Testis (tissue), 3 donors: ENCODE data around the gene POLE. TPM values are rescaled to one million over a fixed set of nuclear protein-coding genes. Genes with fewer than 3 reads are reported as not detected.

Experiments used
- DNase-seq: peaks from one replicate; pipeline ENCODE4 v3.0.0-alpha.2; 2019
- H3K27ac ChIP-seq, 2 donors: fragments of 200-600 bp; sonication (generic); one replicate each; pipeline ENCODE4 v1.5.1; 2019
- H3K27me3 ChIP-seq: fragments of 200-600 bp; sonication (generic); one replicate; pipeline ENCODE4 v1.5.1; 2019
- H3K36me3 ChIP-seq: fragments of 200-600 bp; sonication (generic); one replicate; pipeline ENCODE4 v1.5.1; 2017; ENCODE audit warnings: low read depth; ENCODE audit errors: missing control alignments
- H3K4me1 ChIP-seq: fragments of 200-600 bp; sonication (generic); one replicate; pipeline ENCODE4 v1.5.1; 2019
- H3K4me3 ChIP-seq, 2 donors: fragments of 200-600 bp; sonication (generic); one replicate each; pipeline ENCODE4 v1.5.1; 2017 to 2019
- H3K9me3 ChIP-seq: fragments of 200-600 bp; sonication (generic); one replicate; pipeline ENCODE4 v1.5.1; 2017
- CTCF ChIP-seq, 3 experiments: fragments of 450-650 bp in 2 of 3; fragments of 200-600 bp in 1 of 3; sonication (generic) in 1 of 3; IDR thresholded peaks; one replicate each; pipeline ENCODE4 v1.5.1; 2016 to 2019; ENCODE audit warnings: antibody characterized with exemption in 3 of 3, mild to moderate bottlenecking in 2 of 3, moderate library complexity in 1 of 3
- POLR2A ChIP-seq: fragments of 450-650 bp; IDR thresholded peaks from one replicate; pipeline ENCODE4 v1.6.1; 2017; ENCODE audit warnings: antibody characterized with exemption, mild to moderate bottlenecking, moderate library complexity
- WGBS, 2 donors: methylation state at CpG; one replicate each; pipeline ENCODE4 v1.1.5; 2018; 5-methylcytosine and 5-hydroxymethylcytosine counted together
- intact Hi-C: fragments of 100-400 bp; cut with DNase I; formaldehyde crosslinking; loops from one replicate; pipeline ENCODE4 v1.15.1; 2023; ENCODE audit warnings: low total_unique reads
- polyA plus RNA-seq: library from polyadenylated mRNA; stranded (reverse); fragments of 350-450 nt; fragmentation: Illumina TruSeq; extraction: RNeasy Lipid Tissue Mini Kit (QIAGEN cat#74804); gene quantifications from one replicate; pipeline ENCODE4 v1.2.3, GENCODE V29; 2014; ENCODE audit warnings: low read depth, low replicate concordance; ENCODE audit not compliant: insufficient read depth
- total RNA-seq, 2 donors: library from RNA; depleted of rRNA; stranded (reverse); fragments of >200 nt; gene quantifications; one replicate each; pipeline ENCODE4 v1.2.3, GENCODE V29; 2016

The POLE gene
- total and polyA plus RNA-seq, 3 donors from 2014 or later: 76.8 to 288 (median 123) TPM

GRCh38 chr12:132617822-132618682 lies 69.1 kb downstream of the POLE start:
- TF ChIP-seq POLR2A (no peak), CTCF (IDR thresholded peaks at IDR 0.05) (no peak)
- no peaks in the 10 kb centered on the region for H3K36me3 ChIP-seq
- H3K9me3 ChIP-seq: no peaks in the 10 kb centered on the region
- no peak overlapping the region for H3K27ac ChIP-seq
- 6 to 14% methylated on average over 28 to 48 of the region's 51 CpGs for WGBS, 2 donors
- no peak for DNase-seq
- no peak overlapping the region for H3K4me3 ChIP-seq
- no peaks in the 10 kb centered on the region for H3K27me3 ChIP-seq
- H3K4me1 ChIP-seq: peaks cover 9% of the 10 kb centered on the region
- intact Hi-C loops: no loop called here

- Histone ChIP-seq H3K36me3 (no peaks in the 10 kb centered on the region), H3K27me3 (no peaks in the 10 kb centered on the region), H3K27ac (no peak overlapping the region), H3K4me3 (no peak overlapping the region), H3K4me1 (peaks cover under 1% of the 10 kb centered on the region), H3K9me3 (no peaks in the 10 kb centered on the region)
- intact Hi-C loops: no loop called here
- no peak for DNase-seq
- TF ChIP-seq CTCF (IDR thresholded peaks at IDR 0.05): no peak
- no peak for TF ChIP-seq POLR2A
- 82 to 86% methylated on average over 4 of the region's 4 CpGs for WGBS, 2 donors
Measured at GRCh38 chr12:132617135-132617701, 69.9 kb downstream of the POLE start.

GRCh38 chr12:132615579-132616038 lies 71.5 kb downstream of the POLE start:
- Histone ChIP-seq H3K27me3 (no peaks in the 10 kb centered on the region), H3K4me1 (no peaks in the 10 kb centered on the region), H3K27ac (no peak overlapping the region), H3K9me3 (no peaks in the 10 kb centered on the region), H3K36me3 (no peaks in the 10 kb centered on the region), H3K4me3 (no peak overlapping the region)
- intact Hi-C loops: no loop called here
- no peak for TF ChIP-seq POLR2A
- no peak for TF ChIP-seq CTCF (IDR thresholded peaks at IDR 0.05)
- WGBS, 2 donors: 81 to 84% methylated on average over 15 to 16 of the region's 16 CpGs
- DNase-seq: no peak

GRCh38 chr12:132614861-132615578 lies 72.1 kb downstream of the POLE start:
- no peak overlapping the region for H3K27ac ChIP-seq
- no peaks in the 10 kb centered on the region for H3K27me3 ChIP-seq
- 35 to 57% methylated on average over 15 to 18 of the region's 18 CpGs for WGBS, 2 donors

More at GRCh38 chr12:132614861-132615578, 72.1 kb downstream of the POLE start:
- TF ChIP-seq CTCF (IDR thresholded peaks at IDR 0.05) (peak; percentile 86 to 89 (median 88)), POLR2A (no peak)
- peak; percentile 85 for DNase-seq
- intact Hi-C loops: no loop called here
- Histone ChIP-seq H3K36me3 (no peaks in the 10 kb centered on the region), H3K9me3 (no peaks in the 10 kb centered on the region), H3K4me1 (no peaks in the 10 kb centered on the region), H3K4me3 (no peak overlapping the region)
